ENCODE results near the gene CTNNBIP1. TPM values are rescaled to one million over a fixed set of nuclear protein-coding genes. Genes with fewer than 3 reads are reported as not detected.

CTNNBIP1 gene
- total RNA-seq, 1 donor from 2014 or later = 35.0 TPM

DNA sequence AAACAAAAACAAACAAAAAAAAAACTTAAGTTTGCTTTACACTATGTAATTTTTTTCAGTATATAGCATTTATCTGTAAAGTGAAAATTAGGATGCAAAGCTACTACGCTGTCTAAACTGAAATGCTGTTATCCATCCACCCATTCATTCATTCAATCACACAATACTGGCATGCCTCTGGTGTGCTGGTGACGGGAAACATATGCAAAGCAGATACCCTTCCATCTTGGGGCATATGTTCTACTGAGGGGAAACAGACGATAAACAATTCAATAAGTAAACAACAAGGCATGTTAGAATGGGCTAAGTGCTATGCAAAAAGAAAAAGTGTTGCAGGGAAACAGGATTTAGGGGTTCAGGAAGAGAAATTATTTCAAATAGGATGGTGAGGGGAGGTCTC, 89.5 kb downstream of the CTNNBIP1 start:
- no peaks in the 10 kb centered on the region for H3K36me3 ChIP-seq
- H3K4me3 ChIP-seq = no peak overlapping the region
- H3K27ac ChIP-seq = no peak overlapping the region
- H3K9me3 ChIP-seq = no peaks in the 10 kb centered on the region
- ATAC-seq (no peak), DNase-seq (no peak)
- H3K4me1 ChIP-seq = peaks cover 27% of the 10 kb centered on the region
- no peaks in the 10 kb centered on the region for H3K27me3 ChIP-seq (ENCODE audit: low read depth)
- TF ChIP-seq, protein P1, sequence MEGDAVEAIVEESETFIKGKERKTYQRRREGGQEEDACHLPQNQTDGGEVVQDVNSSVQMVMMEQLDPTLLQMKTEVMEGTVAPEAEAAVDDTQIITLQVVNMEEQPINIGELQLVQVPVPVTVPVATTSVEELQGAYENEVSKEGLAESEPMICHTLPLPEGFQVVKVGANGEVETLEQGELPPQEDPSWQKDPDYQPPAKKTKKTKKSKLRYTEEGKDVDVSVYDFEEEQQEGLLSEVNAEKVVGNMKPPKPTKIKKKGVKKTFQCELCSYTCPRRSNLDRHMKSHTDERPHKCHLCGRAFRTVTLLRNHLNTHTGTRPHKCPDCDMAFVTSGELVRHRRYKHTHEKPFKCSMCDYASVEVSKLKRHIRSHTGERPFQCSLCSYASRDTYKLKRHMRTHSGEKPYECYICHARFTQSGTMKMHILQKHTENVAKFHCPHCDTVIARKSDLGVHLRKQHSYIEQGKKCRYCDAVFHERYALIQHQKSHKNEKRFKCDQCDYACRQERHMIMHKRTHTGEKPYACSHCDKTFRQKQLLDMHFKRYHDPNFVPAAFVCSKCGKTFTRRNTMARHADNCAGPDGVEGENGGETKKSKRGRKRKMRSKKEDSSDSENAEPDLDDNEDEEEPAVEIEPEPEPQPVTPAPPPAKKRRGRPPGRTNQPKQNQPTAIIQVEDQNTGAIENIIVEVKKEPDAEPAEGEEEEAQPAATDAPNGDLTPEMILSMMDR (IDR thresholded peaks at IDR 0.05) = no peak
- intact Hi-C loops (cut with DNase I) = no loop called here

DNA sequence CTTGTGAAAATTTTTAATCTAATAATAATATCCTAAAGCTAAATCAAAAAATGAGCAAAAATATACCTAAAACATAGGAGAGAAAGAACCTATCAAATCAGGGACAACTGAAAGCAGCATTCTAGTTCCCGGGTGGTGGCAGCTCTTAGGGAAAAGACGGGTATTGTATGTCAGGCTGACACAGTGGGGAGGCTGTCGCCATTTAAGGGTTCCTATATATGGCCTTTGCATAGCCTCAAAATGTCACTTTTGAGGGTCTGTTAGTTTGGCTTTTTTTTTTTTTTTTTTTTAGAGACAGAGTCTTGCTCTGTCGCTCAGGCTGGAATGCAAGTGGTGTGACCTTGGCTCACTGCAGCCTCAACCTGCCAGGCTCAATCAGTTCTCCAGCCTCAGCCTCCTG, 92.3 kb downstream of the CTNNBIP1 start:
- Histone ChIP-seq H3K27ac (no peak overlapping the region), H3K9me3 (no peaks in the 10 kb centered on the region), H3K27me3 (ENCODE audit: low read depth) (no peaks in the 10 kb centered on the region), H3K36me3 (no peaks in the 10 kb centered on the region), H3K4me1 (peaks cover 11% of the 10 kb centered on the region), H3K4me3 (no peak overlapping the region)
- no peak for ATAC-seq
- intact Hi-C loops (cut with DNase I) = no loop called here
- no peak for DNase-seq
- TF ChIP-seq, protein P1 (IDR thresholded peaks at IDR 0.05) = no peak

DNA sequence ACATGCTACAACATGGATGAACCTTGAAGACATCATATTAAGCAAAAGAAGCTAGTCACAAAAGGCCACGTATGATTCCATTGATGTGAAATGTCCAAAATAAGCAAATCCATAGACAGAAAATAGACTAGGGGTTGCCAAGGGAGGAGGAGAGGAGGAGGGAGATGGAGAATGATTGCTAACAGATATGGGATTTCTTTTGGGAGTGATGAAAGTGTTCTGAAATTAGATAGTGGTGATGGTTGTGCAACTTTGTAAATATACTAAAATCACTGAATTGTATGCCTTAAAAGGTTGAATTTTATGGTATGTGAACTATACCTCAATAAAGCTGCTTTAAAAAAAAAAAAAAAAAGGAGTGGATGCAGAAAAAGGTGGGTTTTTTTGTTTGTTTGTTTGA, 93.9 kb downstream of the CTNNBIP1 start:
- DNase-seq (no peak), ATAC-seq (no peak)
- no peaks in the 10 kb centered on the region for H3K27me3 ChIP-seq (ENCODE audit: low read depth)
- H3K27ac ChIP-seq = no peak overlapping the region
- intact Hi-C loops (cut with DNase I) = no loop called here
- TF ChIP-seq, protein P1 (IDR thresholded peaks at IDR 0.05) = no peak
- no peak overlapping the region for H3K4me3 ChIP-seq
- peaks cover 3% of the 10 kb centered on the region for H3K4me1 ChIP-seq
- H3K36me3 ChIP-seq = no peaks in the 10 kb centered on the region
- no peaks in the 10 kb centered on the region for H3K9me3 ChIP-seq

DNA sequence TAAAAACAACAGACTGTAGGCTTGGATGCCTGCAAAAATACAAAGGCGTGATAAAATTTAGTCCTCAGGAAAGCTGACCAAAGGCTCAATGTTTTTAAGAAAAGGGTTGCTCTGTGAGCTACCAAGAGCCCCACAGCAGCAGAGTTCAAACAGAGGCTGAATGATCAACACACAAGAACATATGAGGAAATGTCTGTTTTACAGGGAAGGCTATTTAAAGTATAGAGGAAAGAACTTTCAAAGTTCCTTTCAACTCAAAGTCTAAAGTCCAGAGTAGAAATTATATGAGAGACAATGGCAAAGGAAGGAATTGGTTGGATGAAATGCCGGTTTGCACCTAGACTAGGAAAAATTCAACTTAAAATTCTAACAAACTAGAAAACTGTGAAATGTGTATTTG, 94.9 kb downstream of the CTNNBIP1 start:
- ATAC-seq (no peak), DNase-seq (no peak)
- no peak overlapping the region for H3K4me3 ChIP-seq
- TF ChIP-seq, protein P1 (IDR thresholded peaks at IDR 0.05) = no peak
- H3K4me1 ChIP-seq = peaks cover 7% of the 10 kb centered on the region
- no peaks in the 10 kb centered on the region for H3K36me3 ChIP-seq
- H3K9me3 ChIP-seq = no peaks in the 10 kb centered on the region
- no peaks in the 10 kb centered on the region for H3K27me3 ChIP-seq (ENCODE audit: low read depth)
- no peak overlapping the region for H3K27ac ChIP-seq
- intact Hi-C loops (cut with DNase I) = no loop called here

DNA sequence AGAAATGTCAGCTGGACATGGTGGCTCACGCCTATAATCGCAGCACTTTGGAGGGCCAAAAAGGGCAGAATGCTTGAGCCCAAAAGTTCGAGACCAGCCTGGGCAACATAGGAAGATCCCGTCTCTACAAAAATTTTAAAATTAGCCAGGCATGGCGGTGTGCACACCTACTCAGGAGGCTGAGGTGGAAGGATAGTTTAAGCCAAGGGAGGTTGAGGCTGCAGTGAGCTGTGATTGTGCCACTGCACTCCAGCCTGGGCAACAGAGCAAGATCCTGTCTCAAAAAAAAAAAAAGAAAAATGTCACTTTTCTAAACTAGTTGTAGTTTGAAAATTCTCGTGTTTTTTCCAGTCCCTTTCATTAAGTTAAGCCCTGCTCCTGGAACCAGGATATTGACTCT, 95.5 kb downstream of the CTNNBIP1 start:
- DNase-seq = no peak
- Histone ChIP-seq H3K4me1 (peaks cover 8% of the 10 kb centered on the region), H3K4me3 (no peak overlapping the region), H3K9me3 (no peaks in the 10 kb centered on the region), H3K27ac (no peak overlapping the region), H3K36me3 (no peaks in the 10 kb centered on the region), H3K27me3 (ENCODE audit: low read depth) (no peaks in the 10 kb centered on the region)
- intact Hi-C loops (cut with DNase I) = no loop called here
- TF ChIP-seq, protein P1 (IDR thresholded peaks at IDR 0.05) = no peak
- no peak for ATAC-seq
